GM19468 (cell line): ENCODE data around the gene SPINT2.

Experiments
- ATAC-seq: cut with Tn5 transposase; IDR thresholded peaks from one replicate; pipeline ENCODE4 v1.9.1; 2021; ENCODE audit warnings: mild to moderate bottlenecking, moderate library complexity, moderate number of reproducible peaks; ENCODE audit not compliant: unreplicated experiment; ENCODE audit errors: extremely low read depth

SPINT2 gene

DNA sequence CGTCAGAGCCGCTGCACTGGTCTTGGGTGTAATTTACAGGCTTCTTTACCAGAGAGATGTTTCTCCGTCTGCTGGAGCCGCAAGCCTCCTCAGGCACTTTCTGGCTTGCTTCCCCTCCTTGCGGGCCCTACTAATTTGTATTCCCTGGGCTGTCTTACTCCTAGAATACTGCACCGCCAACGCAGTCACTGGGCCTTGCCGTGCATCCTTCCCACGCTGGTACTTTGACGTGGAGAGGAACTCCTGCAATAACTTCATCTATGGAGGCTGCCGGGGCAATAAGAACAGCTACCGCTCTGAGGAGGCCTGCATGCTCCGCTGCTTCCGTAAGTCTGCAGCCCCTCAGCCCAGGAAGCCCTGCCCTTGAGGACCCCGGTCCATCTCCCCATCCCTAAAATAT, 25.6 kb downstream of the SPINT2 start:
- no peak for ATAC-seq

GRCh38 chr19:38290631-38291147, 26.3 kb downstream of the SPINT2 start:
- ATAC-seq = no peak

DNA sequence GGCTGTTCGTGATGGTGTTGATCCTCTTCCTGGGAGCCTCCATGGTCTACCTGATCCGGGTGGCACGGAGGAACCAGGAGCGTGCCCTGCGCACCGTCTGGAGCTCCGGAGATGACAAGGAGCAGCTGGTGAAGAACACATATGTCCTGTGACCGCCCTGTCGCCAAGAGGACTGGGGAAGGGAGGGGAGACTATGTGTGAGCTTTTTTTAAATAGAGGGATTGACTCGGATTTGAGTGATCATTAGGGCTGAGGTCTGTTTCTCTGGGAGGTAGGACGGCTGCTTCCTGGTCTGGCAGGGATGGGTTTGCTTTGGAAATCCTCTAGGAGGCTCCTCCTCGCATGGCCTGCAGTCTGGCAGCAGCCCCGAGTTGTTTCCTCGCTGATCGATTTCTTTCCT, 27.5 kb downstream of the SPINT2 start:
- no peak for ATAC-seq

DNA sequence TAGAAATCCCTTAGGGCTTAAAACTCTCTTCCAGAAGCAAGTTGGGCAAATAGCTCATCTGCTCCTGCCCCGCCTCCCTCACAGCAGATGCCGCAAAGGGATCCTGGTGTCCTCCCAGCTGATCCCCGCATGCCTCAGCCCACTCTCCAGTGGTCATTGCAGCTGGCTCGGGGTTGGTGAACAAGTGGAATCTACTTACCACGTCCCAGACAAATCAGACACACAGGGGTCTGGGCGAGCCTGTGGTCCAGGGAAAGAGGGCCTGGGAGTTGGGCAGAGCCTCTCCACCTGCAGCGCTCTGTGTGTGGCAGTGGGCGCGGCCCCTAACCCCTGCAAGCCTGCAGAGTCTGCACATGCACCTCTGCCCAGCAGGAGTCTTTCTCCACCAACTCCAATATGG, 28.9 kb downstream of the SPINT2 start:
- ATAC-seq = no peak

DNA sequence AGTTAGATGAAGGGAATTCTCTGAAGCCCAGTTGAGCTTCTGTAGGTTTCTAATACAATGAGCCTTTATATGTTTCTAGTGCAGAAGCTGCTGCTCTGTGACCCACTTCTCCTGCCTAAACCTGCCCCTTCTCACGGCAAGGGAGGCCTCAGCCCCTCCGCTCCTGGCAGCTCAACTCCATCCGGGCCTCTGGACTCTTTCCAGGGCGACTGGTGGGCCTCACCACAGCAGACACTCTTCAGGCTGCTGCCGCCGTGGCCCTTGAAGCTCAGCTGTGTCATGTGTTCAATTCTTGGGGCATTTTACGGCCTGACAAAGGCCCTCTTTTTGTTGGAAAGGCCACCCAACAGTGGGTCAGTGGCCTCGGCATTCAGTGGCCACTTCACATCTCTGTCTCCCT, 29.7 kb downstream of the SPINT2 start:
- ATAC-seq = no peak

DNA sequence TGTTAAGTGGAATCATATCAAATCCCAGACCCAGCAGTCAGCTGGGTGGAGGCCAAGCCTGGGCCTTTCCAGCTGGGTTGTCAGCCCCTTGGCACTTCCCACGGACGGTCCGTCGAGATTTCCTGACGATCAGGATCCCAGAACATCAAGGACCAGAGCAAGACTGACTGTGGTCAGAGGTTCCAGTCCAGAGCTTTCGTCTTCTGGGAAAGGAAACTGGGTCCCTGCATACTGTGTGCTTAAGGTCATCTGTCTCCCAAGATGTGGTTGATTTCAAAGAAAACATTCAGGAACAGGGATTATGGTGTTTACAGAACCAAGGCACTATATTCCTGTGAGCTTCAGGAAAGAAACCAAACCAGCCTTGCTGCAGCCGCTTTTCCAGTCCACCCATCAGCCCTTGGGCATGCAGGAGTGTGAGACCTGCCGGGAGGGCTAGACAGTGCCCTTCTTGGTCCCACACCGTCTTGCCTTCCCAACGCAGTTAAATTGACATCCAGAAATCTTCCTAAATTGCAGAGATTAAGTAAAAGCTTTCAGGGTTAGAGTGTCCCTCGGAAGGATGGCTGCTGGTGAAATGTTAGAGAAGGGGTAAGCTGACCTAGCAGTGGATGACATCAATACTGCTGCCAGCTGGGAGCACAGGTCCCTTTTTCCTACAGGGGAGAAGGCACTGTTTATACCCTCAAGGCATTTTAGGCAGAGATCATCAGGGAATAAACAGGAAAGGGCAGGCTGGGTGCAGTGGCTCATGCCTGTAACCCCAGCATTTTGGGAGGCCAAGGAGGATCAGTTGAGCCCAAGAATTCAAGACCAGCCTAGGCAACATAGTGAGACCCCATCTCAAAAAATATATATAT, 34.7 kb downstream of the SPINT2 start:
- no peak for ATAC-seq

DNA sequence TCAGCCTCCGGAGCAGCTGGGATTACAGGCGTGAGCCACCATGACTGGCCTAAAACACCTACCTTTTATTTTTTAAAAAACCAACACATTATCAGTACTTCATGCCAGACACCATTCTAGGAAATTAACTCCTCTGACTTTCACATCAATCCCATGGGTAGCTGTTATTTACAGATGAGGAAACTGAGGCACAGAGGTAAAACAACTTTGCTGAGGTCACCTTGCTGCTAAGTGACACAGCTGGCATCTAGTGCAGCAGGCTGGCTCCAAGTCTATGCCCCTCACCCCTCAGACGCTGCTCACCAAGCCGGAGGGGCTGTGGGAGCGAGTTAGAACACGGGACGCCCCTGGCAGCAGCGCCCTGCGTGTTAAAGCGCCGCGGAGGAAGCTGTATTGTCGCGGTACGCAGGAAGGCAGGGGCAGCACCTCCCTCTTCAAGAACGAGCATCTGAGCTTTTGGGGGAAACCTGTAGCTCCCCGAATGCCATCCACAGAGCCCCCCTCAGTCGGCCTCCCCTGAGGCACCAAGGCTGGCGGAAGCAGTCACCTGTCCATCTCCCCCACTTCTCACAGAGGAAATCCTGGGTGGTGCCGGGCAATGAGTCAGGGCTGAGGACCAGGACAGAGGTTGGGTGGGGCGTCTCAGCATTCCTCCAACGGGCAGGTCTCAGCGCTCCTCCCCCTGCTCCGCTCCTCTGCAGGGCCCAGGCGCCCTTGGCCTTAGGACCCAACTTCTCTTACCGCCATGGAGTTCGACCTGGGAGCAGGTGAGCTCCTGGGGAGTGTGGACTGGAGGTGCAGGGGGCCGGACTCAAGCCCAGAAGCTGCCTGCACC, 39.4 kb downstream of the SPINT2 start, which contains the start of gene C19orf33:
TSS of gene C19orf33 (plus strand) at position 735 of the 835 bp plus-strand sequence. CDS start at position 746, 11 bp downstream.
- no peak for ATAC-seq

DNA sequence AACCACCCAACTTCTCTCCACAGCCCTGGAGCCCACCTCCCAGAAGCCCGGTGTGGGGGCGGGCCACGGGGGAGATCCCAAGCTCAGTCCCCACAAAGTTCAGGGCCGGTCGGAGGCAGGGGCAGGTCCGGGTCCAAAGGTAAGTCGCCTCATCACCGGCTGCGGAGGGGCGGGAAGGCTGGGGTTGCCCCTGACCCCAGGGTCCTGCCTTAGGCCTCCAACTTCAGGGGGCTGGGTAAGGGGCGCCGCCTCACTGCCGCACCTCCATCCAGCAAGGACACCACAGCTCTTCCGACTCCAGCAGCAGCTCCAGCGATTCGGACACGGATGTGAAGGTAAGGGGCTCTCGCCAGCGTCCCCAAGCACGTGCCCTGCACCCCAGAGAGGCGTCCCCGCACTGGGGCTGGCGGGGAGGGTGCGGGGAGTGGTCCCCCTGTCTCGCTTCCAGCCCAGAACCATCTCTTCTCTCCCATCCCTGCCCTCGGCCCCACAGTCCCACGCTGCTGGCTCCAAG, 40.0 kb downstream of the SPINT2 start:
- no peak for ATAC-seq

- no peak for ATAC-seq
Measured at GRCh38 chr19:38304866-38305429, 40.6 kb downstream of the SPINT2 start.

DNA sequence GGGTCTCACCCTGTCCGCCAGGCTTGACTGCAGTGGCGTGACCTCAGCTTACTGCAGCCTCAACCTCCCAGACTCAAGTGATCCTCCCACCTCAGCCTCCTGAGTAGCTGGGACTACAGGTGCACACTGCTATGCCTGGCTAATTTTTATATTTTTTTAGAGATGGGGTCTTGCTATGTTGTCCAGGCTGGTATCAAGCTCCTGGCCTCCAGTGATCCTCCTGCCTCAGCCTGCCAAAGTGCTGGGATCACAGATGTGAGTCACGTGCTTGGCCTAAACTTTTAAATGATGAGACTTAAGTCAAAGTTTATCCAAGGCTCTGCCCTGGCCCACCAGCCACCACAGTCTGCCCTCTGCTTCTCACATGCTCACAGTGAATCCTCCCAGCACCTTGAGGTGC, 41.9 kb downstream of the SPINT2 start:
- no peak for ATAC-seq

- ATAC-seq = no peak
Measured at GRCh38 chr19:38307076-38307475, 42.7 kb downstream of the SPINT2 start.

- ATAC-seq = no peak
Measured at GRCh38 chr19:38307597-38307996, 43.2 kb downstream of the SPINT2 start.

DNA sequence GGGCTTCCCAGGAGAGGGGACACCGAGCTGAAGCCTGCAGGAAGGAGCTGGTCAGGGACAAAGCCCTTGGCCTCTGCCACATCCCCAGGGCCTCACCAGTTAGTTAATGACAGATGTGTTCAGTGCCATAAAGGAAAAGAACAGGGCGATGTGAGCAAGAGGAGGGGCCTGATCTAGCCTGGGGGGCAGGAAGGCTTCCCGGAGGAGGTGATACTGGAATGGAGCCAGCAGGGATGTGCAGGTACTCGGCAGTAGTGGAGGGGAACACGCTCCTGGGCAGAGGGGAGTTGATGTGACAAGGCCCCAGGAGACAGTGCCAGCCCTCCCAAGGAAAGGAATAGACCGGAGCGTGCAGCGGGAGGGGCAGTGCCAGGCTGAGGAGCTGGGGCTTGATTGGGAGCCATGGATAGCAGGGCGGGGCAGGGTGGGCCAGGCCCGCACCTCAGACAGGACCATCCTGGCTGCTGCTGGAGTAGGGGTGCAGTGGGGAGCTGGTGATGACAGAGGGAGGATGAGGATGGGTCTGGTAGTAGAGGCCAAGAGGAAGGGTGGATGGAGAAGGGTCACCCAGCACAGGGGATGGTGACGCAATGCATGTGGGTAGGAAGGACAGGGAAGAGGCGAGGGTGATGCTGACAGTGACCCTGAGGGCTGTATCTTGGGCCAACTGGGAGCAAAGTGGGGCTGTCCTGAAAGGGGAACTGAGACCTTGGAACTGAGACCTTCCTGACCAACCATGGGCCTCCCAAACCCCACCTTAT, 43.8 kb downstream of the SPINT2 start:
- no peak for ATAC-seq

DNA sequence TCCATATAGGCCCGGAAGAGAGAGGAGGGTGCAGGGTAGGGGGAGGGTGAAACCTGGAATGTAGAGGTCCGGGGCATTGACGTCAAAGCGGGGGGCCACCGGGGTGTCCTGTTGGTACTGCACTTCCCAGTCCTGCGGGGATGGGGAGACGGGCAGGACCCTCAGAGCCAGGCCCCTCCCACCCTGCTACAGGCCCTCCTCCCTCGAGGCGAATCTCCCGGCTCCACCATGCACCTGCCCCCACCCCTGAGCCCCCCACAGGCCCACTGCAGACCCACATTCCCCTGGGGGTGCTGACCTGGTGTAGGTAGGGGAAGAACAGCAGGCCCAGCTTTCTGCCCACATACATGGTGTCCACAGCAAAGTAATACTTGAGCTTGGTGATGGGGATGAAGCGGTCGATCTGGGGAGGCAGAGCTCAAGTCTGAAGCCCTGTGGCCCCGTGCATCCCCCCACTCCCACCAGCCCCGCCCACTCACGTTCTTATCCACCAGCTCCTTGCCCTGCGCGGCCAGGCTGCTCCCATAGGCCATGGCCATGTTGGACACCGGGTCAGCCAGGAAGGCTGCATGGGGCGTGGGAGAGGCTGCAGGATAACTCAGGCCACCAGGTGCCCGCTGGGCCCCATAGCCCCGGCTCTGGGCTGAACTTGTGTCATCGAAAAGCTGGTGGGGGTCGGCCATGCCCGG, 44.7 kb downstream of the SPINT2 start:
- no peak for ATAC-seq

DNA sequence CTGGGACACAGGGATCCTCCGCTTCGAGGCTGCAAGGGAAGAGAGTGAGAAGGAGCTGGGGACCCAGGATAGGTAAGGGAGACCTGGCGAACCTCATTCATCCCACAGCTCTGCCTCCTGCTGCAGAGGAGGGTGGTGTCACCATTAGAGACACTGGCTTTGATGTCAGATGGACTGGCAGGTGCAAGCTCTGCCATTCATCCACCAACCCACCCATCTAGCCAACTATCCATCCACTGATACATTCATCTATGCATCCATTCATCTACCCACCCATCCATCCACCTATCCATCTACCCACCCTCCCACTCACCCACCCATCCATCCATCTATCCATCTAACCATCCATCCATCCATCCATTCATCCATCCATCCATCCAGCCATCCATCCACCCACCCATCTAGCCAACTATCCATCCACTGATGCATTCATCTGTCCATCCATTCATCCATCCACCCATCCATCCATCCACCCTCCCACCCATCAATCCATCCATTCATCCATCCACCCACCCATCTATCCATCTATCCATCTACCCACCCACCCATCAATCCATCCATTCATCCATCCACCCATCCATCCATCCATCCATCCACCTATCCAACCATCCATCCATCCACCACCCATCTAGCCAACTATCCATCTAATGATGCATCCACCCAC, 45.4 kb downstream of the SPINT2 start:
- no peak for ATAC-seq

GRCh38 chr19:38310279-38310670, 45.9 kb downstream of the SPINT2 start:
- ATAC-seq = no peak

DNA sequence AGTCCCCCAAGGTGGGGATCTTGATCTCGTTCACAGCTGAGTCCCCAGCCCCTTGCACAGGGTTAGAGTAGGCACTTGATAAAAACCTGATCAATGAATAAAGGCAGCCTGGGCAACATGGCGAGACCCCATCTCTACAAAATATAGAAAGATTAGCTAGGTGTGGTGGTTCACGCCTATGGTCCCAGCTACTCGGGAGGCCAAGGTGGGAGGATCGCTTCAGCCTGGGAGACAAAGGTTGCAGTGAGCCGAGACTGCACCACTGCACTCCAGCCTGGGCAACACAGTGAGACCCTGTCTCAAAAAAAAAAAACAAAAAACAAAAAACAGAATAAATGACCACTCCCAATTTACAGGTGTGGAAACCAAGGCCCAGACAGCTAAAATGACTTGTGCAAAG, 46.6 kb downstream of the SPINT2 start:
- ATAC-seq = no peak

DNA sequence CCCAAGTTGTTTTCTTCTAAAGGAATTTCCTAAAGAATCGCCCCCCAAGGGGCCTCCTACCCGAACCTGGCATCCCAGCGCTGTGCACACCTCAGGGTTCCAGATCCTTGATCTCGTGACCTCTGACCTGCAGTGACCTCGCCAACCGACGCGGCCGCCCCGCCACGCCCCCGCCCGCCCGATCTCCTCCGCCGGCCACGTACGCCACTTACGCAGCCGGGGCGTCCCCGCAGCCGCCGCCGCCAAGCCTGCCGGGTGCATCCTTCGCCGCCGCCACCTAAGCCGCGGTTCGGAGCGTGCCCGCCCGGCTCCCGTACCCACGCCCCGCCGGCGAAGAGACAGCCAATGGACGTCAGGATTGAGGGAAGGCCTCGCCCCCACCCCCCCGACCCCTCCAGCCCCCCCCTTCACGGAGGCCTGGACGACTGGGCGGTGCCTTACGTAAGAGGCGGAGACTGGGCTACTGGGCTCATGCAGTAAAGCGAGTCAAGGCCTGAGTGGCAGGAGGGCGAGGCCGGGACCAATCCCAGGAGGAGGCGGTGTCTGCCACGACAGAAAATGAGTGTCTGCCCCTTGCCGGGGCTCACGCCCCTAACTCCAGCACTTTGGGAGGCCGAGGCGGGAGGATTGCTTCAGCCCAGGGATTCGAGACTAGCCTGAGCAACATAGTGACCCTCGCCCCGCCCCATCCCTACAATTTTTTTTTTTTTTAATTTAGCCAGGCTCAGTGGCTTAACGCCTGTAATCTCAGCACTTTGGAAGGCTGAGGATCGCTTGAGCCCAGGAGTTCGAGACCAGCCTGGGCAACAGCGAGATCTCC, 51.5 kb downstream of the SPINT2 start, which contains the start of gene YIF1B:
TSS of gene YIF1B (minus strand) at position 291 of the 820 bp plus-strand sequence. CDS start at position 261, 30 bp downstream.
- ATAC-seq = peak; percentile 85
